Left kidney (tissue), 2 donors: ENCODE data around the gene FZD1. TPM values are rescaled to one million over a fixed set of nuclear protein-coding genes. Genes with fewer than 3 reads are reported as not detected.
"Not testable (repeated sequence)": the region's sequence is repeated elsewhere in the genome, so short reads cannot be mapped to it uniquely, and the experiment has no call there.

Experiments
- DNase-seq: peaks from one replicate; pipeline ENCODE4 v3.0.0-alpha.2; 2013
- polyA plus RNA-seq: library from polyadenylated mRNA; unstranded; fragments of 120-200 nt; gene quantifications from one replicate; pipeline ENCODE4 v1.2.1, GENCODE V29; 2013; ENCODE audit not compliant: insufficient read length

The FZD1 gene
- polyA plus RNA-seq, 1 donor = 53.5 TPM

GRCh38 chr7:91294639-91295220, 30.5 kb downstream of the FZD1 start:
- no peak for DNase-seq

GRCh38 chr7:91295576-91295975, 31.3 kb downstream of the FZD1 start:
- DNase-seq = no peak

- DNase-seq = no peak
These were observed 33.7 kb downstream of the FZD1 start for GRCh38 chr7:91297939-91298338.

GRCh38 chr7:91299952-91300775, 35.9 kb downstream of the FZD1 start:
- no peak for DNase-seq

GRCh38 chr7:91302794-91303193, 38.6 kb downstream of the FZD1 start:
- DNase-seq = no peak

GRCh38 chr7:91306266-91306665, 42.0 kb downstream of the FZD1 start:
- DNase-seq = no peak

- no peak for DNase-seq
These were observed 43.2 kb downstream of the FZD1 start for GRCh38 chr7:91307467-91307866.

GRCh38 chr7:91308191-91308590, 44.0 kb downstream of the FZD1 start:
- DNase-seq = not testable (repeated sequence)

- no peak for DNase-seq
These were observed 46.7 kb downstream of the FZD1 start for GRCh38 chr7:91310830-91311460.

- DNase-seq = no peak
These were observed 47.6 kb downstream of the FZD1 start for GRCh38 chr7:91311839-91312238.

GRCh38 chr7:91313113-91313512, 48.9 kb downstream of the FZD1 start:
- DNase-seq = no peak

- DNase-seq = no peak
These were observed 50.5 kb downstream of the FZD1 start for GRCh38 chr7:91314591-91315323.

GRCh38 chr7:91316426-91316825, 52.2 kb downstream of the FZD1 start:
- no peak for DNase-seq

GRCh38 chr7:91319351-91319750, 55.1 kb downstream of the FZD1 start:
- DNase-seq = no peak

- DNase-seq = no peak
These were observed 56.3 kb downstream of the FZD1 start for GRCh38 chr7:91320366-91321078.
